ENCODE data around the gene JMJD1C. TPM values are rescaled to one million over a fixed set of nuclear protein-coding genes. Genes with fewer than 3 reads are reported as not detected.
"Not testable (repeated sequence)": the region's sequence is repeated elsewhere in the genome, so short reads cannot be mapped to it uniquely, and the experiment has no call there.

Gene JMJD1C
- total RNA-seq, 1 donor: 572 TPM

DNA sequence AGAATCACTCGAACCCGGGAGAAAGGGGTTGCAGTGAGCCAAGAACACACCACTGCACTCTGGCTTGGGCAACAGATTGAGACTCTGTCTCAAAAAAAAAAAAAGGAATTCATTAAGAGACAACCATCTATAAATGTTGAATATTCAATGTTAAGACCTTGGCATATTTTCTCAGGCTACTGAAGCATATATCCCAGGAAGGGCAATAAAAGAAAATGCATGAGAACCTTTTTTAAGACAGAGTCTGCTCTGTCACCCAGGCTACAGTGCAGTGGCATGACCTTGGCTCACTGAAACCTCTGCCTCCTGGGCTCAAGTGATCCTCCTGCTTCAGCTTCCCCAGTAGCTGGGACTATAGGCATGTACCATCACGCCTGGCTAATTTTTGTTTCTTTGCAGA, 165.0 kb downstream of the JMJD1C start:
- Histone ChIP-seq H3K27me3 (ENCODE audit: insufficient read depth, low read length) (no peaks in the 10 kb centered on the region), H3K9me3 (ENCODE audit: low read depth, low read length) (no peaks in the 10 kb centered on the region), H3K4me1 (ENCODE audit: insufficient read depth, low read length) (peaks cover 3% of the 10 kb centered on the region), H3K4me3 (ENCODE audit: low read length) (no peak overlapping the region)

DNA sequence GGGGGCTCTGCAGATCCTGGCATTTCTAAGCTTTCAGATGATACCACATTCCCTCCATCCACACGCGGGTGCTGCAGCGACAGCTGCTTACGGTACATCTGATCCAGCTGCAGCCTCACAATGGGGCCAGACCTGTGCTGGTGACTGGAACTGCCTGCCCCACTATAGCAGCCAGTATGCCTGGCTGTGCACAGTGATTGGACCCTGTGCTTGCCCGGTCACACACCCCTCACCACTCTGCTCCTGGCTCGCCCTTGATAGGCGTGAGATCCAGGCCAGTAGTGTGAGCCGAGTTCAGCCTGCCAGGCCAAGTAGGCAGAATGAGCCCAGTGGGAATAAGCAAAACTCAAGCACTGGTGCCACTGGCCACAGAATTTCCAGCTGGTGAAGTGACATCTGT, 167.8 kb downstream of the JMJD1C start:
- Histone ChIP-seq H3K4me3 (ENCODE audit: low read length) (no peak overlapping the region), H3K27me3 (ENCODE audit: insufficient read depth, low read length) (no peaks in the 10 kb centered on the region), H3K4me1 (ENCODE audit: insufficient read depth, low read length) (peaks cover 10% of the 10 kb centered on the region), H3K9me3 (ENCODE audit: low read depth, low read length) (no peaks in the 10 kb centered on the region)

DNA sequence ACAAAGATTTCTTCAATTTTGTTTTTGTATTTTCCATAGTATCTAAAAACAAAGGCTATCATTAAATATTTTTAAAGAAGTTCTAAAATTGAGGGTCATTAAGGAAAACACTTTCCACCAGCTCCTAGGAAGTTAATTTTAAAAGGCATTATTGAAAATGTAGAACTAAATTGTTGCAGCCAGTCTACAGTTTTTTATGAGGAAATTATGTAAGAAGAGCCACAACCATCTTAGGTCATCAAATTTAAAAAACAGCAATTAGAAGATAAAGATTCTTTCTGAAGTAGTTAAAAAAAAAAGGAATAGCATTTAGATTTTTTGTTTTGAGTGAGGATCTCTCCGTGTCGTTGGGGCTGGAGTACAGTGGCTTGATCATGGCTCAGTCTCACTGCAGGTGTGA, 171.0 kb downstream of the JMJD1C start:
- H3K4me1 ChIP-seq (ENCODE audit: insufficient read depth, low read length): peaks cover 6% of the 10 kb centered on the region
- H3K27me3 ChIP-seq (ENCODE audit: insufficient read depth, low read length): no peaks in the 10 kb centered on the region
- no peaks in the 10 kb centered on the region for H3K9me3 ChIP-seq (ENCODE audit: low read depth, low read length)
- no peak overlapping the region for H3K4me3 ChIP-seq (ENCODE audit: low read length)

DNA sequence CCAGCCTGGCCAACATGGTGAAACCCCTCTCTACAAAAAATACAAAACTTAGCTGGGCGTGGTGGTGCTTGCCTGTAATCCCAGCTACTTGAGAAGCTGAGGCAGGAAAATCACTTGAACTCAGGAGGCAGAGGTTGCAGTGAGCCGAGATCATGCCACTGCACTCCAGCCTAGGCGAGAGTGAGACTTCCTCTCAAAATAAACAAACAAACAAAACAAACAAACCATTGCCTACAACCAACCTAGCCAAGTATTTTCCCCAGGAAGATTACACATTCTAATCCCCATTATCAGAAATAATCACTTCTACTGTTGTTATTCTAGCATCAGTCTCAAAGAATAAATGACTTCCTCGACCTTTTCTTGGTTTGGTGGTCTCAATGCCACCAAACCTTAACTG, 172.9 kb downstream of the JMJD1C start:
- not testable (repeated sequence) for H3K9me3 ChIP-seq (ENCODE audit: low read depth, low read length); H3K4me1 ChIP-seq (ENCODE audit: insufficient read depth, low read length); H3K27me3 ChIP-seq (ENCODE audit: insufficient read depth, low read length); H3K4me3 ChIP-seq (ENCODE audit: low read length)

DNA sequence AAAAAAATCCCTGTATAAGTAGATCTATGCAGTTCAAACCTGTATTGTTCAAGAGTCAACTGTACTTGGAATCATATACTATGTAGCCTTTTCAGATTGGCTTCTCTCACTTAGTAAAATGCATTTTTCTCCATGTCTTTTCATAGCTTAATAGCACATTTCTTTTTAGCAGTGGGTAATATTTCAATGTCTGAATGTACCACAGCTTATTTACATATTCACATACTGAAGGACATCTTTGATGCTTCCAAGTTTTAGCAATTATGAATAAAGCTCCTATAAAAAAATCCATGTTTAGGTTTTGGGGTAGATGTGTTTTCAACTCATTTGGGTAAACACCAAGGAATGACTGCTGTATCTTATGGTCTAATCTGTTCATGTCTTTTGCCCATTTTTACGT, 177.6 kb downstream of the JMJD1C start:
- H3K9me3 ChIP-seq (ENCODE audit: low read depth, low read length): no peaks in the 10 kb centered on the region
- no peaks in the 10 kb centered on the region for H3K4me1 ChIP-seq (ENCODE audit: insufficient read depth, low read length)
- no peaks in the 10 kb centered on the region for H3K27me3 ChIP-seq (ENCODE audit: insufficient read depth, low read length)
- H3K4me3 ChIP-seq (ENCODE audit: low read length): no peak overlapping the region

DNA sequence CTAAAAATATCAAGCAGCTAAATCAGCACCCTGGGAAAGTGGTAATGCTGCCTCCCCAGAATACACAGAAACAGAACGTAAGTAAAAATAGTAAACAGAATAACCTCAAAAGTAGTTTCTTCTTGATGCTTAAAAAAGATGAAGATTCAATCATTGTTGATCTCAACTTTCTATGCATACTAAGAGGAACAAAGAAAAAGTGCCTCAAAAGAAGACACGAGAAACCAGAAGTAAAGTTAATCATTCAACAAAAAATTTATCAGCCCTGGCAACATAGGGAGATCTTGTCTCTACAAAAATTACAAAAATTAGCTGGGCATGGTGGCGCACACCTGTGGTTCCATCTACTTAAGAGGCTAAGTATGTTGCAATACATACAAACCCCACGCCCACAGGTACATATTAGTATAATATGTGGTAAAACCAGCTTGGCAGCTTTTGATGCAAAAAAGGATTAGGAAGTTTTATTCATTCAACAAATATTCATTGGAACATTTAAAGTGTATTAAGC, 179.0 kb downstream of the JMJD1C start:
- H3K4me3 ChIP-seq (ENCODE audit: low read length): no peak overlapping the region
- no peaks in the 10 kb centered on the region for H3K27me3 ChIP-seq (ENCODE audit: insufficient read depth, low read length)
- H3K4me1 ChIP-seq (ENCODE audit: insufficient read depth, low read length): no peaks in the 10 kb centered on the region
- H3K9me3 ChIP-seq (ENCODE audit: low read depth, low read length): no peaks in the 10 kb centered on the region

DNA sequence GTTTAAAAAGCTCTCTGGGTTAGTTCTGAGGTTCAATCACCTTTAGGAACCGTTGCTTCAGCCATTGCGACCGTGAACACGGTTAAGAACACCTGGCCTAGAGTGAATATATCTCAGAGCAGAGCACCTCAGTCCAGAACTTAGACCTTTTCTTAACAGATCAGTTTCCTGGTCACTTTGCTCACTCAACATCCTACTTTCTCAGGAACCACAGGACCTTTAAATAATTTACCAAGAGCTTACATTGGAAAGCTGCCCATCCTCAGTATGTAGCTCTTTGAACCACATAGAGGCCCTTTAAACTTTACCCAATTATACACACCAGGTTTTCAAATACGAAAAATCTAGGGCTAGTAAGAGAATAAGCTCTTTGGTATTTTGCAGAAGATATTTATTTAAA, 179.4 kb downstream of the JMJD1C start:
- no peaks in the 10 kb centered on the region for H3K4me1 ChIP-seq (ENCODE audit: insufficient read depth, low read length)
- H3K27me3 ChIP-seq (ENCODE audit: insufficient read depth, low read length): no peaks in the 10 kb centered on the region
- H3K9me3 ChIP-seq (ENCODE audit: low read depth, low read length): no peaks in the 10 kb centered on the region
- no peak overlapping the region for H3K4me3 ChIP-seq (ENCODE audit: low read length)

DNA sequence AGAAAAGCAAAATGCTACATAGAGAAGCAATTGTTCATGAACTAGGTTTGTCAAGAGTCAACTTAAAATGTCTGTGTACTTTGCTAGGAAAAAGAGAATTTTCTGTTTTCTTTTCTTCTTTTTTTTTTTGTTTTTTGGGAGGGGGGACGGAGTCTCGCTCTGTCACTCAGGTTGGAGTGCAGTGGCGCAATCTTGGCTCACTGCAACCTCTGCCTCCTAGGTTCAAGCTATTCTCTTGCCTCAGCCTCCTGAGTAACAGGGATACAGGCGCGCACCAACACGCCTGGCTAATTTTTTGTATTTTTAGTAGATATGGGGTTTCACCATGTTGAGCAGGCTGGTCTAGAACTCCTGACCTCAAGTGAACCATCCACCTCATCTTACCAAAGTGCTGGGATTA, 181.9 kb downstream of the JMJD1C start:
- not testable (repeated sequence) for H3K9me3 ChIP-seq (ENCODE audit: low read depth, low read length); H3K4me3 ChIP-seq (ENCODE audit: low read length); H3K4me1 ChIP-seq (ENCODE audit: insufficient read depth, low read length); H3K27me3 ChIP-seq (ENCODE audit: insufficient read depth, low read length)

DNA sequence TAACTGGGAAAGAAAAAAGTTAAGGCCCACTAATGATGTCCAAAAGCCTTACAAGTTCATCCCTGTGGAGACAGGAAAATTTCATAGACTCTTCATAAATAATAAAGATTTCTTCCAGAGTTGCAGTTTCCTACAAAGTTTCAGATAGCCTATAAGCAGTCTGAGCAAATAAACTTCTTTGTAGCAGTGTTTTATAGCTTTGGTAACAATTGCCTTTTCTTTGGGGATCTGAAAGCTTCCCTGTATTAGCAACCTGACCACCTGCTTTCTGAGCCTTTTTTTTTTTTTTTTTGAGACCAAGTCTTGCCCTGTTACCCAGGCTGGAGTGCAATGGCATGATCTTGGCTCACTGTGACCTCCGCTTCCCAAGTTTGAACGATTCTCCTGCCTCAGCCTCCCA, 182.7 kb downstream of the JMJD1C start:
- no peaks in the 10 kb centered on the region for H3K9me3 ChIP-seq (ENCODE audit: low read depth, low read length)
- H3K27me3 ChIP-seq (ENCODE audit: insufficient read depth, low read length): no peaks in the 10 kb centered on the region
- H3K4me1 ChIP-seq (ENCODE audit: insufficient read depth, low read length): no peaks in the 10 kb centered on the region
- H3K4me3 ChIP-seq (ENCODE audit: low read length): no peak overlapping the region

DNA sequence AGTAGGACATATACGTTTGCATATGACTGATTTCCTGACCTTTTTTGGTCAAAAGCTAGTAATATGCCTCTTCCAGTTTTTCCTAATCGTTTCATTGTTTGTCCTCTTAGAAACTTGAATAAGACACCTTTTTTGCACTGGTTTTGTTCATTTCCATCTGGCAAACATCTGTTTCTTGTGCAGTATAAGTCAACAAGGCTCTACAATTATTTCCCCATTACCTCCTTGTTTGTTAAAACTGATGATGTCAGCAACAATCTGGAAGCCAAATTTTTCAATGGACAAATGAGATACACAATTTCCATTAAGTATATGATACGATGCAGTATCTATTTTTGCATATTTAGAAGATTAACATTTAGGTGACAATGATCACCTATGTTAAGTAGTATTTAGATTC, 183.8 kb downstream of the JMJD1C start:
- H3K9me3 ChIP-seq (ENCODE audit: low read depth, low read length): no peaks in the 10 kb centered on the region
- no peak overlapping the region for H3K4me3 ChIP-seq (ENCODE audit: low read length)
- no peaks in the 10 kb centered on the region for H3K4me1 ChIP-seq (ENCODE audit: insufficient read depth, low read length)
- no peaks in the 10 kb centered on the region for H3K27me3 ChIP-seq (ENCODE audit: insufficient read depth, low read length)

DNA sequence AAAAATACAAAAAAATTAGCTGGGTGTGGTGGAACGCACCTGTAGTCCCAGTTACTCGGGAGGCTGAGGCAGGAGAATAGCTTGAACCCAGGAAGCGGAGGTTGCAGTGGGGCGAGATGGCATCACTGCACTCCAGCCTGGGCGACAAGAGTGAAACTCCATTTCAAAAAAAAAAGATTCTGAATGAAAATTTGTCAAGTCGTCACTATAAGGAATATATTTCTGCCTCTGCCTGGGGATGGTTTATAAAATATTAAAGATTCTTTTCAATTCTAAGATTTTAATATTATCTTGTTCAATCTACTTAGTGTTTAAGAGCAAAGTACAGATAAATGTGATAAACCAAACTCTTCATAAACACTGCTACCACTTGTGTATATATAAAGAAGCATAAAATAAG, 185.4 kb downstream of the JMJD1C start:
- Histone ChIP-seq H3K4me3 (ENCODE audit: low read length) (no peak overlapping the region), H3K9me3 (ENCODE audit: low read depth, low read length) (no peaks in the 10 kb centered on the region), H3K4me1 (ENCODE audit: insufficient read depth, low read length) (no peaks in the 10 kb centered on the region), H3K27me3 (ENCODE audit: insufficient read depth, low read length) (no peaks in the 10 kb centered on the region)

DNA sequence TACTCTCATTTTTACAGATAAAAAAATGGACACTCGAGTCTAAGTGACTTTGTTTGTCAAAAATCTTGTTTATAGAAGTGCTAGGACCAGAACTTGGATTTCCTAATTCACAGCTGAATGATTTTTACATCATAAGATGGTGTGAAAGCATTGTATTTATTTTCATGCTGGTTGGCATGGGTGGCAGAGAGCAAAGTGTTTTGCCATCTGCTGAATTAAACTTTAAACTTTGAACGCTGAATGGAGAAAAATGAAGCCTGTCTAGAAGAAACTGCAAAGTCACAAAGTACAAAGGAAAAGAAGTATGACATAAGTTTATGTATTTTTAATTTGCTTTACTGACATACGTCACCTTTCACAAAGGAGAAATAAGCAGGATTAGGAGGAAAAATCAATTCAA, 190.7 kb downstream of the JMJD1C start:
- H3K4me3 ChIP-seq (ENCODE audit: low read length): no peak overlapping the region
- no peaks in the 10 kb centered on the region for H3K27me3 ChIP-seq (ENCODE audit: insufficient read depth, low read length)
- H3K4me1 ChIP-seq (ENCODE audit: insufficient read depth, low read length): peaks cover 18% of the 10 kb centered on the region
- H3K9me3 ChIP-seq (ENCODE audit: low read depth, low read length): no peaks in the 10 kb centered on the region

DNA sequence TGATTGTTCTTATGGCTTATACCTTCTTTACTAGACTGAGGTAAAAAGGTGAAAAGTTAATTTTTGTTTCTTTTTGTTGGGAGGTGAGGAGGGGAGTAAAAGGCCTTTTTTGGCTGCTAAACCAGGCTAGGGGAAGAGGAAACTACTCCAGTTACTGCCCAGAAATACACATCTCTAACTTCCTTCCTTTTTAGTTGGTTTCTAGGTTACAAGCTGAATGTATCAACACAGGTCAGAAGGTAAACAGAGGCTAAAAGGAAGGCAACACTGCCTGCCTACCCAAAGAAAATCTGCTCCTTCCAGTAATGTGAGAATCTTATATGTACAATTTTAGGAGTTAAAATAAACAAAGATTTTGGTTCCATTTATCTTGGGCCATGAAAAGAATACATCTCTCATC, 192.2 kb downstream of the JMJD1C start:
- Histone ChIP-seq H3K4me1 (ENCODE audit: insufficient read depth, low read length) (peaks cover 18% of the 10 kb centered on the region), H3K9me3 (ENCODE audit: low read depth, low read length) (no peaks in the 10 kb centered on the region)

DNA sequence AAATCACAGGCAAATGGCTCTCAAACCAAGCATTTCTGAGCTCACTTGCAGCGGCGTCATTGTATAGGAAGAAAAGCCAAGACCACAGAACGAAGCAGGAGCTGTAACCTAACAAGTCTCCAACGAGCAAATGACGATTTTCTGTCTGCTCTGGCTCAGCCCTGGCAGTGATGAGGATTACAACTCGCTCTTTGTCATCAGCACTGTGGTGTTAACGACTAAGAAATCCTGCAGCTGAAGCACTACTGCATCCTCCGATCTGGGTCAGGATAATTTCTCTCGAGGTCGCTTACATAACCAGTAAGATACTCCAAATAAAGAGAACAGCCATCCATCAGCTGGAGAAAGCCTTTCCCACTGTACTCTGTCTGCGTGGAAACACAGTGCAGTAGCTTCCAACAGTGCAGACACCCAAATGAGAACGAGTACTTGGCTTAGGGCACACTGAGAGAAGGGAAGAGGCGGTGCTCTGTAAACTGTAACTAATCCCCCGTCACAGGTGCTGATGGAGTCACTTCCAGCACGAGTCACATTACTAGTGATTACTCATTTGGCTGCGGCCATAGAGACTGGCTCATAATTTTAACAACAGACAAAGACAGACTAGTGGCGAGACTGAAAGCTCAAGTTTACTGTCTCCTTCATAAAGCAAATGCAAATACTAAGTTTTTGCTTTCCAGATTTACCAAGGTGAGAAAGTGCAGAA, 196.8 kb downstream of the JMJD1C start:
- Histone ChIP-seq H3K4me3 (ENCODE audit: low read length) (peak overlapping the region; percentile 92), H3K27me3 (ENCODE audit: insufficient read depth, low read length) (no peaks in the 10 kb centered on the region), H3K4me1 (ENCODE audit: insufficient read depth, low read length) (peaks cover 15% of the 10 kb centered on the region), H3K9me3 (ENCODE audit: low read depth, low read length) (no peaks in the 10 kb centered on the region)

More for the DNA sequence above, 192.2 kb downstream of the JMJD1C start:
- Histone ChIP-seq H3K27me3 (ENCODE audit: insufficient read depth, low read length) (no peaks in the 10 kb centered on the region), H3K4me3 (ENCODE audit: low read length) (no peak overlapping the region)

DNA sequence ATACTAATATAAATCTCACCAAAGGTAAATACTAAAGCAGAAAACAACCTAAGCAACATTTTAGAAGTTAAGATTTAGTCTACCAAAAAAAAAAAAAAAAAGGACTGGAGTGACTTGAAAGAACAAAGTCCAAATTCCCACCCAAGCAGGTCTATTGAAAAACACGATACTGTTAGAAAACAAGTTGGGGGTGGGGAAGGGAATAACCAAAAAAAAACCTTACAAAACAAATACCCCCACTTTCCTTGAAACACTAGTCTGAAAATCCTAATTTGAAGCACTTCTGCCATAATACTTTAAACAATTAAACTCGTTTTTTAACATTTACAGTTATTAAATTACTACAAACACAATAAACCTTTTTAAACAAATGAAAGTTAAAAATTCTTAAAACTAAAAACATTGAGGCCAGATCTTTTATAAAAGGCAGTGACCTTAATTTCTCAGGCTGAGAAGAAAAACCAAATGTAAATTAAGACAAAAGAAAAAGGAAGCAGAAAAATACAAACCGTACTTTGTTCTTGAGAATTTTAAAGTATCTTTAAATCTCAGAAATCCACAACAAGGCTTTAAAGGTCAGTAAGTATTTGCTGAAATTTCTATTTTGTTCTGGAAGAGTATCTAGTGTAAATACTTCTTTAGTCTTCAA, 197.5 kb downstream of the JMJD1C start:
- no peaks in the 10 kb centered on the region for H3K27me3 ChIP-seq (ENCODE audit: insufficient read depth, low read length)
- peaks cover 15% of the 10 kb centered on the region for H3K4me1 ChIP-seq (ENCODE audit: insufficient read depth, low read length)
- H3K9me3 ChIP-seq (ENCODE audit: low read depth, low read length): no peaks in the 10 kb centered on the region
- peak overlapping the region; percentile 92 for H3K4me3 ChIP-seq (ENCODE audit: low read length)
